GM23338 (cell line): ENCODE results near the gene ARHGEF1. TPM values are rescaled to one million over a fixed set of nuclear protein-coding genes. Genes with fewer than 3 reads are reported as not detected.

Source experiments
- ATAC-seq: fragments of 200-7000 bp; cut with Tn5 transposase; 3 replicates; pipeline ENCODE4 v1.9.1; 2020
- DNase-seq: peaks from one replicate; pipeline ENCODE4 v3.0.0-alpha.2; 2015; ENCODE audit warnings: low spot score
- H2AFZ ChIP-seq: fragments of 200-600 bp; sonication (generic); 2 replicates; pipeline ENCODE4 v1.8.0; 2016; ENCODE audit warnings: antibody characterized with exemption, mild to moderate bottlenecking, moderate library complexity
- H3F3A ChIP-seq: fragments of 200-600 bp; sonication (generic); replicated peaks from 2 replicates; pipeline ENCODE4 v1.8.0; 2017; ENCODE audit warnings: antibody characterized with exemption, mixed run types, low read depth
- H3K27ac ChIP-seq: fragments of 200-600 bp; sonication (generic); 2 replicates; pipeline ENCODE4 v1.6.1; 2016; ENCODE audit warnings: low read depth
- H3K27me3 ChIP-seq: fragments of 200-600 bp; sonication (generic); 2 replicates; pipeline ENCODE4 v1.8.0; 2016; ENCODE audit warnings: mild to moderate bottlenecking, mixed run types, moderate library complexity; ENCODE audit not compliant: insufficient read depth
- H3K36me3 ChIP-seq: fragments of 200-600 bp; sonication (generic); 2 replicates; pipeline ENCODE4 v1.8.0; 2016; ENCODE audit warnings: mild to moderate bottlenecking; ENCODE audit not compliant: insufficient read depth
- H3K4me1 ChIP-seq: fragments of 200-600 bp; sonication (generic); 2 replicates; pipeline ENCODE4 v1.8.0; 2016; ENCODE audit warnings: mild to moderate bottlenecking, moderate library complexity; ENCODE audit not compliant: insufficient read depth
- H3K4me2 ChIP-seq: fragments of 200-600 bp; sonication (generic); 2 replicates; pipeline ENCODE4 v1.7.1; 2017; ENCODE audit warnings: mixed run types
- H3K4me3 ChIP-seq: fragments of 200-600 bp; sonication (generic); 2 replicates; pipeline ENCODE4 v1.6.1; 2016; ENCODE audit warnings: mixed run types
- H3K79me2 ChIP-seq: fragments of 200-600 bp; sonication (generic); replicated peaks from 2 replicates; pipeline ENCODE4 v1.8.0; 2017; ENCODE audit warnings: mild to moderate bottlenecking; ENCODE audit not compliant: insufficient read depth
- H3K9me2 ChIP-seq: fragments of 200-600 bp; sonication (generic); 2 replicates; pipeline ENCODE4 v1.8.0; 2017; ENCODE audit not compliant: insufficient read depth
- H4K20me1 ChIP-seq: fragments of 200-600 bp; sonication (generic); replicated peaks from 2 replicates; pipeline ENCODE4 v1.8.0; 2017; ENCODE audit warnings: mild to moderate bottlenecking; ENCODE audit not compliant: insufficient read depth
- H3K27ac Mint-ChIP-seq: 2 replicates; pipeline ENCODE4 v1.8.0; 2020; ENCODE audit warnings: inconsistent platforms, mild to moderate bottlenecking, moderate library complexity, mixed read lengths
- H3K27me3 Mint-ChIP-seq: 3 replicates; pipeline ENCODE4 v1.8.0; 2022; ENCODE audit warnings: low read depth, mild to moderate bottlenecking, moderate library complexity, mixed read lengths, inconsistent platforms; ENCODE audit not compliant: insufficient read depth, poor library complexity
- H3K36me3 Mint-ChIP-seq: 3 replicates; pipeline ENCODE4 v1.8.0; 2021; ENCODE audit warnings: low read depth, mild to moderate bottlenecking, inconsistent platforms, moderate library complexity, mixed read lengths
- H3K4me1 Mint-ChIP-seq: 3 replicates; pipeline ENCODE4 v1.8.0; 2020; ENCODE audit warnings: mild to moderate bottlenecking, inconsistent platforms, mixed read lengths
- H3K4me3 Mint-ChIP-seq: 3 replicates; pipeline ENCODE4 v1.8.0; 2021; ENCODE audit warnings: moderate library complexity, mild to moderate bottlenecking, inconsistent platforms, mixed read lengths
- H3K9me3 Mint-ChIP-seq: 3 replicates; pipeline ENCODE4 v1.8.0; 2020; ENCODE audit warnings: moderate library complexity, mild to moderate bottlenecking, inconsistent platforms, mixed read lengths
- CREB1 ChIP-seq: fragments of 250-450 bp; sonication (Bioruptor Pico); IDR thresholded peaks from 2 replicates; pipeline ENCODE4 v1.5.0; 2020; ENCODE audit warnings: low read depth, mild to moderate bottlenecking, moderate library complexity
- CTCF ChIP-seq, 2 experiments: fragments of 200-600 bp in 1 of 2; sonication (generic) in 1 of 2; conservative IDR thresholded peaks; 2 replicates each; pipeline versions ENCODE4 v1.5.1 to v1.6.1; 2016 to 2017; ENCODE audit warnings: antibody characterized with exemption in 2 of 2, low read depth in 2 of 2, mild to moderate bottlenecking in 2 of 2, moderate library complexity in 1 of 2
- EZH2 ChIP-seq: fragments of 200-600 bp; sonication (generic); IDR thresholded peaks from one replicate; pipeline ENCODE4 v1.8.0; 2017; ENCODE audit warnings: antibody characterized with exemption, mild to moderate bottlenecking, low read depth; ENCODE audit not compliant: unreplicated experiment
- EZH2phosphoT487 ChIP-seq: fragments of 200-600 bp; sonication (generic); IDR thresholded peaks from one replicate; pipeline ENCODE4 v1.8.1; 2018; ENCODE audit warnings: antibody characterized with exemption; ENCODE audit not compliant: unreplicated experiment
- JUNB ChIP-seq: IDR thresholded peaks from one replicate; pipeline ENCODE4 v1.6.1; 2016; ENCODE audit warnings: antibody characterized with exemption; ENCODE audit not compliant: unreplicated experiment
- NANOG ChIP-seq: IDR thresholded peaks from 2 replicates; pipeline ENCODE4 v1.6.1; 2016; ENCODE audit warnings: antibody characterized with exemption, borderline replicate concordance
- STAT1 ChIP-seq: IDR thresholded peaks from one replicate; pipeline ENCODE4 v1.6.1; 2016; ENCODE audit warnings: antibody characterized with exemption; ENCODE audit not compliant: unreplicated experiment
- polyA plus RNA-seq: library from polyadenylated mRNA; unstranded; fragments of >200 nt; fragmentation: Nextera tagmentation; extraction: Ambion mirVana; gene quantifications from 2 replicates; pipeline ENCODE4 v1.2.1, GENCODE V29; 2016
- total RNA-seq: library from RNA; depleted of rRNA; stranded (reverse); fragments of >200 nt; shearing (Covaris generic); gene quantifications from 2 replicates; pipeline ENCODE4 v1.2.3, GENCODE V29; 2014
- TF ChIP-seq, protein P1 (sequence below): IDR thresholded peaks from 2 replicates; pipeline ENCODE4 v1.6.1; 2016; ENCODE audit warnings: antibody characterized with exemption
- TF ChIP-seq, protein P2 (sequence below): IDR thresholded peaks from one replicate; pipeline ENCODE4 v1.6.1; 2018; ENCODE audit warnings: antibody characterized with exemption; ENCODE audit not compliant: unreplicated experiment

ARHGEF1 gene
- total and polyA plus RNA-seq, 2 experiments from 2014 or later = 41.3 to 44.7 TPM

- Histone ChIP-seq H3K9me2 (no peaks in the 10 kb centered on the region), H2AFZ (no peak overlapping the region), H3K36me3 (peaks cover 90% of the 10 kb centered on the region), H3K4me2 (peak overlapping the region; percentile 32; the same call in 1 of the 2 replicates), H4K20me1 (peaks cover 81% of the 10 kb centered on the region), H3K27me3 (no peaks in the 10 kb centered on the region), H3F3A (peaks cover 93% of the 10 kb centered on the region), H3K27ac (peak overlapping the region; percentile 98), H3K79me2 (peaks cover 70% of the 10 kb centered on the region), H3K4me1 (peaks cover 42% of the 10 kb centered on the region), H3K4me3 (no peak overlapping the region)
- Mint-ChIP-seq H3K27me3 (peaks cover 34% of the 10 kb centered on the region), H3K27ac (peak overlapping the region; percentile 90), H3K36me3 (peaks cover 99% of the 10 kb centered on the region), H3K9me3 (no peaks in the 10 kb centered on the region), H3K4me3 (0 out of 3 replicates have a peak overlapping the region, but pooled peaks have one; percentile 17), H3K4me1 (peaks cover 41% of the 10 kb centered on the region)
- ATAC-seq = peak; percentile 2; the same call in 2 of the 3 replicates
- no peak for DNase-seq
- TF ChIP-seq CTCF (conservative IDR thresholded peaks at IDR 0.05; ENCODE audit: low read depth in 2 of 2) (no peak), STAT1 (no peak), EZH2phosphoT487 (no peak), JUNB (no peak), CREB1 (CRISPR knock-in tag) (no peak), NANOG (no peak), EZH2 (no peak)
- TF ChIP-seq, protein P1, sequence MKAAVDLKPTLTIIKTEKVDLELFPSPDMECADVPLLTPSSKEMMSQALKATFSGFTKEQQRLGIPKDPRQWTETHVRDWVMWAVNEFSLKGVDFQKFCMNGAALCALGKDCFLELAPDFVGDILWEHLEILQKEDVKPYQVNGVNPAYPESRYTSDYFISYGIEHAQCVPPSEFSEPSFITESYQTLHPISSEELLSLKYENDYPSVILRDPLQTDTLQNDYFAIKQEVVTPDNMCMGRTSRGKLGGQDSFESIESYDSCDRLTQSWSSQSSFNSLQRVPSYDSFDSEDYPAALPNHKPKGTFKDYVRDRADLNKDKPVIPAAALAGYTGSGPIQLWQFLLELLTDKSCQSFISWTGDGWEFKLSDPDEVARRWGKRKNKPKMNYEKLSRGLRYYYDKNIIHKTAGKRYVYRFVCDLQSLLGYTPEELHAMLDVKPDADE = no peak
- TF ChIP-seq, protein P2, sequence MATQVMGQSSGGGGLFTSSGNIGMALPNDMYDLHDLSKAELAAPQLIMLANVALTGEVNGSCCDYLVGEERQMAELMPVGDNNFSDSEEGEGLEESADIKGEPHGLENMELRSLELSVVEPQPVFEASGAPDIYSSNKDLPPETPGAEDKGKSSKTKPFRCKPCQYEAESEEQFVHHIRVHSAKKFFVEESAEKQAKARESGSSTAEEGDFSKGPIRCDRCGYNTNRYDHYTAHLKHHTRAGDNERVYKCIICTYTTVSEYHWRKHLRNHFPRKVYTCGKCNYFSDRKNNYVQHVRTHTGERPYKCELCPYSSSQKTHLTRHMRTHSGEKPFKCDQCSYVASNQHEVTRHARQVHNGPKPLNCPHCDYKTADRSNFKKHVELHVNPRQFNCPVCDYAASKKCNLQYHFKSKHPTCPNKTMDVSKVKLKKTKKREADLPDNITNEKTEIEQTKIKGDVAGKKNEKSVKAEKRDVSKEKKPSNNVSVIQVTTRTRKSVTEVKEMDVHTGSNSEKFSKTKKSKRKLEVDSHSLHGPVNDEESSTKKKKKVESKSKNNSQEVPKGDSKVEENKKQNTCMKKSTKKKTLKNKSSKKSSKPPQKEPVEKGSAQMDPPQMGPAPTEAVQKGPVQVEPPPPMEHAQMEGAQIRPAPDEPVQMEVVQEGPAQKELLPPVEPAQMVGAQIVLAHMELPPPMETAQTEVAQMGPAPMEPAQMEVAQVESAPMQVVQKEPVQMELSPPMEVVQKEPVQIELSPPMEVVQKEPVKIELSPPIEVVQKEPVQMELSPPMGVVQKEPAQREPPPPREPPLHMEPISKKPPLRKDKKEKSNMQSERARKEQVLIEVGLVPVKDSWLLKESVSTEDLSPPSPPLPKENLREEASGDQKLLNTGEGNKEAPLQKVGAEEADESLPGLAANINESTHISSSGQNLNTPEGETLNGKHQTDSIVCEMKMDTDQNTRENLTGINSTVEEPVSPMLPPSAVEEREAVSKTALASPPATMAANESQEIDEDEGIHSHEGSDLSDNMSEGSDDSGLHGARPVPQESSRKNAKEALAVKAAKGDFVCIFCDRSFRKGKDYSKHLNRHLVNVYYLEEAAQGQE = no peak
Observed at GRCh38 chr19:41866284-41866683, 16.7 kb upstream of the ARHGEF1 start.
